K562 treated with DMSO at 1 percent for 4 hours (cell line): ENCODE results near the gene PKD2L2. TPM values are rescaled to one million over a fixed set of nuclear protein-coding genes. Genes with fewer than 3 reads are reported as not detected.

Source experiments
- total RNA-seq: library from RNA; unstranded; fragments of 300-600 nt; gene quantifications from 2 replicates; pipeline ENCODE4 v1.2.3, GENCODE V29; 2022; ENCODE audit not compliant: insufficient read depth

Gene PKD2L2
- not detected in 2 replicates for total RNA-seq

DNA sequence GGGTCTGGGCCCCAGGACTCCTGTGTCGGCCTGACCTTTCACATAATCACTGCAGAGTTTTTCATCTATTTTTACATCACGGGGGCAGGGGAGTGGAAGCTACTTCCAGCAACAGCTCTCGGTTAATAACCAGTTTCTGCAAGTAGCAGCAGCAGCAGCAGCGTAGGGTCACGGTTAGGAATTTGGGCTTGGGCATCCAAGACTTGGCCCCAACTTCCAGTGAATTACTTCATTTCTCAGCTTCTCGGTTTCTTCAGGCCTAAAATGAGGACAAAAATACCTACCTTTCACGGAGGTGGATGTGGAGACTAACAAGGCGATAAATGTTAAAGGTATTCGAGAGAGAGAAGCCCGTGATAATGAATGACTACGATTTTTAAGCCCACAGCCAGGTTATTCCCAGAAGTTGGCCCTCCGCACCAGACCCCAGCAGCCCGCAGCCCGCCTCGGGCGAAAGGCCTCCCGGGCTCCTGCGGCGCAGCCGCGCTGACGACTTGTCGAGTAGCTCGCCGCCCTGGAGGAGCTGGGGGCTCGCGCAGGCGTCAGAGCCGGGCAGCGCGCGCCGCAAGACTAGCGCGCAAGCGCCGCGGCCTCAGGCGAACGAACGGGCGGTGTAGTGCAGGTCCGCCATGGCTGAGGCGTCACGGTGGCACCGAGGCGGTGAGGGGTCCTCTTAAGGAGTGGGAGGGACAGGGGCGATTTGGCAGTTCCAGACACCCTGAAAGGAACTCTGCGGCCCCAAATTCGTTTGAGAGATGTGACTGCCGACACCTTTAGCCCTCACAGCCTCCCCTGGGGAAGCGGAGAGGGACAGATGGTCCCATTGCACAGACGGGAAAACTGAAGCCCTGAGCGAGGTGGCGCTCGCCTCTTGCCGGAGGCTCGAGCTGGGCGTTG lies at the start of gene PKD2L2:
PKD2L2 (plus strand) TSS at position 595 of the 897 bp plus-strand sequence; CDS start at position 630, 35 bp downstream.

DNA sequence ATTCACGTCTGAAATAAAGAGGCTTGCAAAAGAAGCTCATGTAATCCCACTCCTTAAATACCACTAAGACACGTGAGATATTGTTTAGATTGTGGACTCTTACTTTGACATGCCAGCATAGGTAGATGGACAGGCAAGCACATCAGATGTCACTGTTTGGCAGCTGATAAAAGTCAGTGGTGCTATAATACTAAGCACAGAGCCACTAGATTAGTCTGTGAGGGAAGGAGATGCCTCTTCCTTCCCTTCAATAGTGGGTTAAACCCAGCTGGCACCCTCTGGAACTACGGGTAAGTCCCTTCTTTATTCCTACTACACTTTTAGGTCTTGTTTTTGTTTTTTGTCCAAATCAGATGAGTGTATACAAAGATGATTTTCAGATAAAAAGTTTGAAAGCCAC lies 21.6 kb upstream of the PKD2L2 start, which contains the start of gene MYOT:
MYOT (plus strand) TSS at position 197 of the 400 bp plus-strand sequence. CDS start 2,792 bp downstream, outside the sequence.

Other genes starting within 250 kb of the PKD2L2 start
- gene KLHL3, start 153.4 kb upstream of the PKD2L2 start, total RNA-seq, result 0.75 and 1.1 TPM in 2 replicates
- 36.4 and 39.3 TPM in 2 replicates for gene HNRNPA0, start 135.1 kb upstream of the PKD2L2 start, total RNA-seq
- not detected in 2 replicates for gene MYOT, start 21.6 kb upstream of the PKD2L2 start, total RNA-seq
- gene FAM13B, start 143.6 kb downstream of the PKD2L2 start, total RNA-seq, result 13.7 and 25.3 TPM in 2 replicates
- not detected in 2 replicates for gene WNT8A, start 194.6 kb downstream of the PKD2L2 start, total RNA-seq
- not detected in 2 replicates for gene NME5, start 250.0 kb downstream of the PKD2L2 start, total RNA-seq